Left hindlimb (tissue), 1 donor: ENCODE measurements around the gene CACNA2D1.
A peak's percentile ranks its signal among the peaks of the same experiment; 100 is the strongest.
"Not testable (repeated sequence)": the region's sequence is repeated elsewhere in the genome, so short reads cannot be mapped to it uniquely, and the experiment has no call there.

Experiments
- DNase-seq: peaks from one replicate; pipeline ENCODE4 v3.0.0-alpha.2; 2018

CACNA2D1 gene

GRCh38 chr7:82389876-82390275, 53.7 kb downstream of the CACNA2D1 start:
- DNase-seq = no peak

- no peak for DNase-seq
Measured at GRCh38 chr7:82388138-82388537, 55.4 kb downstream of the CACNA2D1 start.

GRCh38 chr7:82386571-82386970, 57.0 kb downstream of the CACNA2D1 start:
- DNase-seq = not testable (repeated sequence)

- no peak for DNase-seq
Measured at GRCh38 chr7:82384779-82385178, 58.8 kb downstream of the CACNA2D1 start.

DNA sequence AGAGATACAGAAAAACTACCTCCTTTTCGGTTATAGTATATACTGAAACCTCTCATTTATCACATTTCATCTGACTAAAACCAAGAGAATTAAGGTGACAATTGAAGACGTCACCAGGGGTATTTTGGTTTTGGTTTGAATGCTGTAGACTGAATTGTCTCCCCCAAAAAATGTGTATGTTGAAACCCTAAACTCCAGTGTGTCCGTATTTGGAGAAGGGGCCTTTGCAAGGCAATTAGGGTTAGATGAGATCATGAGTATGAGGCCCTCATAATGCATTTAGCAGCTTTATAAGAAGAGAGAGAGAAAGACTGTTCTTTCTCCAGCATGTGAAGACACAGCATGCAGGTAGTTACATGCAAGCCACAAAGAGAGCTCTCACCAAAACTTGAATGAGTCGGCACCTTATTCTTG, 59.5 kb downstream of the CACNA2D1 start:
- DNase-seq = no peak

- DNase-seq = no peak
Measured at GRCh38 chr7:82382276-82382675, 61.3 kb downstream of the CACNA2D1 start.

GRCh38 chr7:82376739-82377138, 66.8 kb downstream of the CACNA2D1 start:
- DNase-seq = no peak

GRCh38 chr7:82375713-82376112, 67.9 kb downstream of the CACNA2D1 start:
- no peak for DNase-seq

DNA sequence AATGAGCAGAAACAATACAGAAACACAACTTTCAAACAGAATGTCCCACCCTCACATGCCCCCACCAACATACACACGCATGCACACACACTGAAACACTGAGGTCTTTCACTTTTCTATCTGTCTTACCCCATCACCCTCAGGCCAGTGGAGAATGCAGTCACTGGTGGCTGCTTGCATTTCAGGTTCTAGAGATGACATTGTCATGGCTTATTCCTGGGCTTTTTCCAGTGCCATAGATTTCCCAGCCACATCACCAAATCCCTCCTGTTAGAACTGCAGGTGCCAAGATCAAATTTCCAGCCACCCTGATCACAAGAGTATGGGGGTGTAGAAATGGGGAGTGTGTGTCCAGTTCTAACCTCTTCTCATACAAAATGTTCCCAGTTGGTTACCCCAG, 68.4 kb downstream of the CACNA2D1 start:
- no peak for DNase-seq

GRCh38 chr7:82373926-82374635, 69.5 kb downstream of the CACNA2D1 start:
- no peak for DNase-seq

DNA sequence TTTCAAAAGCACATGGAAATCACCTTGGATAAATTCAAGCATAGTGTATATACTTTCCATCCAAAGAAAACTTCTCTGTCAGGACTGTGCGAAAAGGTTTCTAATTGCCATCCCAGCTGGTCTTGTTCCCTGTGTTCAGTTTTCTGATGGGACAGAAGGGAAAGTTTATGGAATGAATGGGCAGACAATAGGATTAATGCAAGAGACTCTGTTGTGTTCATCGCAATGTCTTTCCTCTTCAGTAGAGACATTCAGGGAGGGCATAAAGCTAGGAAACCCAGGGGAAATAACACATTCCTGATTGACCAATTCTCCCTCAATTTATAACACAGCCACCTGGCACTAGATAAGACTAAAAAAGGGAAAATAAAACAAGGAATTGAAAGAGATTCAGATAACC, 78.9 kb downstream of the CACNA2D1 start:
- DNase-seq = no peak

DNA sequence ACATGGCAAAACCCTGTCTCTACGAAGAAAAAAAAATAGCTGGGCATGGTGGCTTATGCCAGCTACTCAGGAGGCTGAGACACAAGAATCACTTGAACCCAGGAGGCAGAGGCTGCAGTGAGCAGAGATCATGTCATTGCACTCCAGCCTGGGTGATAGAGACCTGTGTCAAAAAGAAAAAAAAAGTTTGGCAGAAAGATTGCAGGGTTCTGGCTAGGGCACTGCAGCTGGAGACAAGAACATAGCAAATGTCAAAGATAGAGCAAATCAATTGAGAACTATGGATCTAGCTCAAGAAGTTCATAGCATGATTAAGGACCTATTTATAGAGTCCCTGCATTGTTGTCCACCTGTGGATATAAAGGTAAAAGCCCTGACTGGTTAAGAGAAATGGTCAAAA, 79.5 kb downstream of the CACNA2D1 start:
- DNase-seq = no peak

DNA sequence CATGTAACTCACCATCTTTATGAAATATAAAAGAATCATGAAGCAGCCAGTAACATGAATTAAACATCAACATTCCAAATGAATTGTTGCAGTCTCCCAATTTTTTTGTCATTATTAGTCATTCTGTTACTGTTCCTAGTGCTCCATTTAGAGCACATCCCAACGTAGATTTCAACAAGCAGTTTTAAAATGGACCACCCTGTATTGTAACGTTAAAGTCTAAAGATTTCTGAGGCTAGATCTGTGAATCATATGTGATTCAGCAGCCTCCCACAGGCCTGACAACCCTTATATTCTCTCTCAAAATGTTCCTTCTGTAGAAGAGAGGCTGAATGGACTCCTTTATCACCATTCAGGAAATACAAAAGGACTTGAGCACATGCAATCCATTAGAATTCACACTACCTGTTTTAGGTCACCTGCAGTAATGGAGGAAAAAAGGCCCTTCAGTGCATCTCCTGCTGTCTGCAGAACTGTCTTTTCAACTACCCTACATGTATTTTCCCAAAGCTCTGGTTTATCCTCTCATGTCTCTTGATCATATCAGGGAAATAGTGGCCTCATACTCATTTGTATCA, 81.4 kb downstream of the CACNA2D1 start:
- DNase-seq = no peak

DNA sequence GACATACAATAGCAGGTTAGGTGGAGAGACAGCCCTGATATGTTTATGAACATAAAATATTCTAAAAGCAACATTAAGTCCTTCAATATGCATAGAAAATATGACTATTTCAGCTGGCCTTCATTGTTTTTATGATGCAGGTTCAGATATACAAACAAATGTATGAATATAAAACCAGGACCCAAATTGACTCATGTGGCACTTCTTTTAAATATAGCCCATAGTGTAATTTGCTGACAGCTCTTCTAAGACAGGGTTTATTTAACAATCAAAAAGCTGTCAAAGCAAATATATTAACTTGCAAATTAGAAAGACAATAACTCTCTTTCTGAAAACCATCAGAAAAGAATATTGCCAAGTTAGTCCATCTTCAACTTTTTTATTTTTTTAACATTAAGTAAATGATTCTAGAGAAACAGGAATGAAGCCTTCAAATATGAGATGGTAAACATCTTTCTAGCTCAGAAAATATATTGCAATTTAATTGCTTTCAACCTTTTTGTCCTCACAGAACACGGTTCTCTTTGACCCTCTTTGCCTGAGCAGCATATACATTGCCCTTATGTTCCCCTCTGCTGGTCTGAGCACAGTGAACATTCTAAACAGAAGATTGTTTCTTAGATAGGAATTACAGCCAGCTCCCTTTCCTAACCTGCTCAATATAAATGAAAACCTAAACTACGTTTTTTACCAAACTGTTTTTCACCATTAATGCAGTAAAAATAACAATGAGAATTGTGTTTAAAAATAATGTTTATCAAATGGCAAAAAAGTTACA, 82.8 kb downstream of the CACNA2D1 start:
- DNase-seq = no peak

DNA sequence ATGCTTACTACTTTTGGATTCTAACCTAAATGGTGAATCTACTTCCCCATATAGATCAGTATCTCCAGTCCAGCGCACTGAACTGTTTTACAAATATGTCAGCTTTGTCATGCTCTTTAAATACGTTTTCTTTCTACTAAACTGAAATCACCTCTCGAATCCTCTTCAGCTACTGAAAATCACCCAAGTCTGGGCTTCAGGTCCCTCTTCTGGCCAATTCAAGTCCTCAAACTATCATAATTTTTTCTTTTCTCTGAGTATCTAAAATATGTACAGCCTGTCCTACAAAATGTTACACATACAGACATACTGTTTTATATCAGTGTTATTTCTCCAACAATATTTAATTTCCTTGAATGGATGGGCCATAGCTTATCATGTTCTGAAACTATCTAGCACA, 84.2 kb downstream of the CACNA2D1 start:
- DNase-seq = no peak

DNA sequence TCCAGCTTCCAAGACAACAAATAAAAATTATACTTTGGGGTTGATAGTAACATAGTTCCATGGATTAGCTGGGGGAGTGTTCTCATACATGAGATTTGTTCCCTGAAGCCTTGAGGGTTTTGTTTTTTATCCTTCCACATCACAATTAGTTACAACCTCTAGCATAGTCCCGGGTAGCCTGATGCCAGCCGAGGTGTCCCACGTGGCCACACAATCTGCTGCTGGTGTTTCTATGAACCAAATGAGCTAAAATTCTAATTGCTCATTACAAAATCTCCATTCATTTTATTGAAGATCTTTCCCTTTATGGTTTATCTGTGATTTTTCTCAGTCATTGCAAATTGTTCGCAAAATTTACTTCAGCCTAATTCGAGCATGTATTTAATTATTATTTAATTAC, 84.7 kb downstream of the CACNA2D1 start:
- no peak for DNase-seq

DNA sequence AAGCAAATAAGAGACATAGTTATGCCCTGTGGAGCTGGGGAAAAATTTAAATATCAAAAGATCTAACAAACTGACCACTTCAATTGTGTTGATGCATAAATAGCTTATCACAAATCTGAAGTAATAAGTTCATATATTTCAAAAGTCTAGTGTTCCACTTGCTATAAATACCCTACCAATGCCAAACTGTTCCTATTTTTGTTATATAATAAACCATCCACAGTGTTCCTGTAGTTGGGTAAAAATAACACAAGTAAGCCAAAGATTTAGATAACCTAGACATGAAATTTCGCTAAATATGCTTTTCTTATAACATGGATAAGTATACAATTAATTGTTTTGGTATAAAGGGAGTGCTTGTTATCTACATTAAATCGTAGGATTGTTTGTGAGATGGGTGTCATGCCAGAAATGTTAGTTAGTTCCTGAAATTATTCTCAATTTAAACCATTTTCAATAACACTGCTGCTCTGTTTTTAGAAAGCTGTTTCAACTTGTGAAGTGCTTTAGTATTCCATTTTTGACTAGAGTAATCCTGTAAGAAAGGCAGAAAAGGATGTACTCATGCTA, 85.5 kb downstream of the CACNA2D1 start:
- DNase-seq = no peak

DNA sequence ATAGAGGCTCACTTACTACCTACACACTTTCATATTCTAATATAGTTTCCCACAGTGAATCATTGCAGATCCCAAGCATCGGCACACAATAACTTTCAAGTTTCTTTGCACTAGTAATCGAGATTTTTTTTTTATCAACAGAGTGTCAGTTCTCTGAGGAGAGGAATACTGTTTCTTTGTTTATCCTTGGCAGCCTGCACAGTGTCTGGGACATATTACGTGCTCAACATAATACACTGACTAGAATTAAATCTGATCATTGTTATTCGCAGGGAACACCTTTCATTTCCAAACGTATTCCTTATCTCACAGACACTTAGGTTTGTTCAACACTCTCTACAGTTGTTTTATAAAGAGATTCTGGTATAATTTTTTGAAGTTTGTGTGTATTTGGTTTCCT, 95.3 kb downstream of the CACNA2D1 start:
- no peak for DNase-seq

- no peak for DNase-seq
Measured at GRCh38 chr7:82347808-82348207, 95.8 kb downstream of the CACNA2D1 start.

DNA sequence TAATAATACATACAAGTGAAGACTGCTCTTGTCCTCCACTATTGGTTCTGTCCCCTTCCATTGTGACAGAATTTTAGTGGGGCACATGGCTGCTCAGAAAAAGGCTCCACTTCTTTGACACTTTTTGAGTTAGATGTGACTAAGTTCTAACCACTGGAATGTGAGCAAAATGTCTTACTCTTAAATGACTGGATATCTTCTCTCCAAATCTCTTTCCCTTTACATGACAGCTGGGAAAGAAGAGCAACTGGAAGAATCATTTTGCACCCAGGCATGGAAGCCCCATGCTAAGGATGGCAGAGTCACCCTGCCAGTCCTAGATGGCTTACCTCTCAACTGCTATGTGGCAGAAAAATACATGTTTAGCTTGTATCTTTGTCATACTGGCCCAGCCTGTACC, 97.7 kb downstream of the CACNA2D1 start:
- no peak for DNase-seq

DNA sequence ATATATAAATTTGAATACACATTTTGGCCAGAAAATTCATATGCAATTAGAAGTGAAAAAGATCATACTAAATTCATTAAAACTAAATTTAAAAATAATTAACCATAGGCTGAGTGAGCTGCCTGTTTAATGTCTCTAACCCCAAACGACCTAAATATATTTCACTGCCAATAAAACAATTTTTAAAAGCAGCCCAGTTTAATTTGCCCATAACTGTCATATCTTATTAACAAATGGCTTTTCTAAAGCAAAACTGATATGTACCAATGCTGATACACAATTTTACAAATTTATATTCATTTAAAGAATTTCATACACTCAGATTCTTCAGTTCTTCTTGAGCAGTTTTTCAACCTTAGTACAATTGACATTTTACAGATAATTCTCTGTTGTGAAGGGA, 99.9 kb downstream of the CACNA2D1 start:
- no peak for DNase-seq

DNA sequence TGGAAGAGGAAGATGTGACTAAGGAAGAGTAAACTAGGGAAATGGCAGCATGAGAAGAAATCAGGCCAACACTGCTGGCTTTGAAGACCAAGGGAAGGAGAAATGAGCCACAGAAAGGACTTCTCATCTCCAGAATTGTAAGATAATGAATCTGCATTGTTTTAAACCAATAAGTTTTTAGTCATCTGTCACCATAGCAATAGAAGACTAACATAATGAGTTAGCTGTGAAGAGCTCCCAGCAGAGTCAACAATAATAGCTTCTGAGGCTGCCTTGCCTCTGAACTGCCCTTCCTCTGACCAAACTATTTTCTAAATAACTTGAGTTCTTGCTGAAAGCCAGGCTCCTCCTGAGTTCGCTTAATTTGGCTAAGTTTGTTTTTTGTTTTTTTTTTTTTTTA, 103.6 kb downstream of the CACNA2D1 start:
- no peak for DNase-seq

DNA sequence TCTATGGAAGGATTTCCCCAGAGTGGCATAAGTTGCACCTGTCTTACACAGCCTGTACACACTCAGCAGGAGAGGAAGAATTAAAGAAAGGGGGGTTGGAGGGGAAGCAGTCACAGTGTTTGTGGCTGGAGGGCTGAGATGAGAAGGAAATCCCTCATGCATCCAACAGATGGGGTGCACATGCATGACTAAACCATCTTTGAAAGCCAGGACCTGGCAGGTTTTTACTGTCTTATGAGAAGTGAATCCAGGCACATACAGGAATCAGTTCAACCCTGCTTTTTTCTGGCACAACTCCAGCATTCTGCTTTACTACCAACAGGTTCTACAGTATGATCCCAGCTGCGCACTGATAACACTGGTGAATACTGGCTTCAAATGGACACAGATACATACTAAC, 107.7 kb downstream of the CACNA2D1 start:
- DNase-seq = peak; percentile 28

- DNase-seq = no peak
Measured at GRCh38 chr7:82335001-82335400, 108.6 kb downstream of the CACNA2D1 start.
